Measurements from ENCODE around the gene CFAP46.
"Not testable (repeated sequence)": the region's sequence is repeated elsewhere in the genome, so short reads cannot be mapped to it uniquely, and the experiment has no call there.

Gene CFAP46

GRCh38 chr10:132926777-132927650 is 15.4 kb downstream of the CFAP46 start:
- no peak for DNase-seq

- DNase-seq: no peak
Observed at GRCh38 chr10:132926070-132926469, 16.3 kb downstream of the CFAP46 start.

GRCh38 chr10:132925614-132926013 is 16.8 kb downstream of the CFAP46 start:
- DNase-seq: no peak

- DNase-seq: no peak
Observed at GRCh38 chr10:132925071-132925561, 17.3 kb downstream of the CFAP46 start.

- DNase-seq: no peak
Observed at GRCh38 chr10:132924046-132924952, 18.1 kb downstream of the CFAP46 start.

- not testable (repeated sequence) for DNase-seq
Observed at GRCh38 chr10:132923384-132923783, 19.0 kb downstream of the CFAP46 start.

- no peak for DNase-seq
Observed at GRCh38 chr10:132922872-132923271, 19.5 kb downstream of the CFAP46 start.

GRCh38 chr10:132921818-132922807 is 20.3 kb downstream of the CFAP46 start:
- no peak for DNase-seq

GRCh38 chr10:132921086-132921485 is 21.3 kb downstream of the CFAP46 start:
- no peak for DNase-seq

GRCh38 chr10:132920101-132920925 is 22.1 kb downstream of the CFAP46 start:
- no peak for DNase-seq

GRCh38 chr10:132919374-132920100 is 22.8 kb downstream of the CFAP46 start:
- no peak for DNase-seq

- no peak for DNase-seq
Observed at GRCh38 chr10:132918617-132919373, 23.6 kb downstream of the CFAP46 start.

- DNase-seq: no peak
Observed at GRCh38 chr10:132918264-132918616, 24.1 kb downstream of the CFAP46 start.

- DNase-seq: no peak
Observed at GRCh38 chr10:132916956-132917666, 25.3 kb downstream of the CFAP46 start.

GRCh38 chr10:132916421-132916841 is 25.9 kb downstream of the CFAP46 start:
- no peak for DNase-seq

GRCh38 chr10:132915411-132915810 is 27.0 kb downstream of the CFAP46 start:
- peak in 1 of 2 donors; percentile 49 for DNase-seq

- DNase-seq: no peak
Observed at GRCh38 chr10:132914732-132915131, 27.6 kb downstream of the CFAP46 start.

GRCh38 chr10:132913559-132914115 is 28.7 kb downstream of the CFAP46 start:
- DNase-seq: no peak

Data from CD4-positive, alpha-beta T cell treated with Interleukin-1 beta for 1 hour (primary cell).